Transverse colon (tissue), 4 donors: ENCODE results near the gene HPCAL1. TPM values are rescaled to one million over a fixed set of nuclear protein-coding genes. Genes with fewer than 3 reads are reported as not detected.
A peak's percentile ranks its signal among the peaks of the same experiment; 100 is the strongest.

ENCODE experiments used
- DNase-seq: peaks from one replicate; pipeline ENCODE4 v3.0.0-alpha.2; 2019
- H3K27ac ChIP-seq, 4 donors: fragments of 200-600 bp; sonication (generic); 2 replicates each; pipeline ENCODE4 v1.5.1; 2016 to 2018; ENCODE audit warnings: inconsistent platforms in 4 of 4
- H3K27me3 ChIP-seq: fragments of 200-600 bp; sonication (generic); 2 replicates; pipeline ENCODE4 v1.5.1; 2017; ENCODE audit warnings: inconsistent platforms
- H3K36me3 ChIP-seq, 4 donors: fragments of 200-600 bp; sonication (generic); 2 replicates each; pipeline ENCODE4 v1.5.1; 2017 to 2019; ENCODE audit warnings: inconsistent platforms in 4 of 4
- H3K4me1 ChIP-seq, 4 donors: fragments of 200-600 bp; sonication (generic); 2 replicates each; pipeline ENCODE4 v1.5.1; 2017 to 2020; ENCODE audit warnings: inconsistent platforms in 4 of 4
- H3K4me3 ChIP-seq, 4 donors: fragments of 200-600 bp; sonication (generic); 1 replicate in 1 of 4; 2 replicates in 3 of 4; pipeline versions ENCODE4 v1.5.1 to v1.6.1; 2017 to 2019; ENCODE audit warnings: inconsistent platforms in 4 of 4
- H3K9me3 ChIP-seq, 2 donors: fragments of 200-600 bp; sonication (generic); 2 replicates each; pipeline ENCODE4 v1.5.1; 2017 to 2019; ENCODE audit warnings: inconsistent platforms in 2 of 2
- CTCF ChIP-seq, 5 experiments: fragments of 200-600 bp in 3 of 5; fragments of 450-650 bp in 2 of 5; sonication (generic) in 3 of 5; IDR thresholded peaks; 1 replicate in 2 of 5; 2 replicates in 3 of 5; pipeline ENCODE4 v1.5.1; 2016 to 2017; ENCODE audit warnings: antibody characterized with exemption in 5 of 5, inconsistent platforms in 3 of 5, mild to moderate bottlenecking in 2 of 5, moderate library complexity in 1 of 5
- EP300 ChIP-seq: sonication (generic); formaldehyde crosslinking; IDR thresholded peaks from one replicate; pipeline ENCODE4 v1.6.1; 2017; ENCODE audit warnings: antibody characterized with exemption, low read depth
- POLR2A ChIP-seq: fragments of 450-650 bp; IDR thresholded peaks from one replicate; pipeline ENCODE4 v1.6.1; 2016; ENCODE audit warnings: antibody characterized with exemption, mild to moderate bottlenecking, moderate library complexity
- POLR2AphosphoS5 ChIP-seq, 3 donors: sonication (generic); formaldehyde crosslinking; IDR thresholded peaks; one replicate each; pipeline ENCODE4 v1.6.1; 2016; ENCODE audit warnings: antibody characterized with exemption in 3 of 3
- WGBS, 2 donors: methylation state at CpG; one replicate each; pipeline ENCODE4 v1.1.5; 2018; ENCODE audit warnings: low coverage in 1 of 2; 5-methylcytosine and 5-hydroxymethylcytosine counted together
- in situ Hi-C, 4 donors: fragments of 200-750 bp; cut with MboI; loops; one replicate each; pipeline versions ENCODE4 v1.15.0 to v1.15.1; 2017; ENCODE audit warnings: low sequenced_read_pairs in 3 of 4, low pct_ligation_motif_present in 1 of 4, low pct_unique_long_range_greater_than_20kb in 1 of 4
- intact Hi-C: fragments of 100-400 bp; cut with DNase I; formaldehyde crosslinking; loops from one replicate; pipeline ENCODE4 v1.15.1; 2023; ENCODE audit warnings: low total_unique reads
- total RNA-seq, 4 donors: library from RNA; depleted of rRNA; stranded (reverse); fragments of >200 nt; gene quantifications; one replicate each; pipeline ENCODE4 v1.1.0, GENCODE V29; 2016

HPCAL1 gene
- total RNA-seq, 4 donors from 2014 or later, result 88.9 to 221 (median 129) TPM

- TF ChIP-seq POLR2A, result no peak
- no peak for TF ChIP-seq EP300
- TF ChIP-seq CTCF (IDR thresholded peaks at IDR 0.05), result no peak
- no peak for TF ChIP-seq POLR2AphosphoS5 (IDR thresholded peaks at IDR 0.05)
- DNase-seq, result no peak
- H3K4me3 ChIP-seq, result no peak overlapping the region
- no peaks in the 10 kb centered on the region for H3K36me3 ChIP-seq
- H3K9me3 ChIP-seq, result no peaks in the 10 kb centered on the region
- peak overlapping the region in 1 of 4 donors; percentile 64 for H3K27ac ChIP-seq
- H3K4me1 ChIP-seq, result peaks cover 34 to 70% (median 63%) of the 10 kb centered on the region in 4 donors
- WGBS, 2 donors, result 49 to 75% methylated on average over 7 to 15 of the region's 15 CpGs
- intact Hi-C loops (no loop called here), in situ Hi-C loops (no loop called here)
- no peaks in the 10 kb centered on the region for H3K27me3 ChIP-seq
Observed at GRCh38 chr2:10326707-10327594, 24.2 kb downstream of the HPCAL1 start.

- in situ Hi-C loops, result no loop called here
- Histone ChIP-seq H3K4me3 (no peak overlapping the region), H3K9me3 (no peaks in the 10 kb centered on the region), H3K27ac (no peak overlapping the region), H3K27me3 (no peaks in the 10 kb centered on the region), H3K36me3 (no peaks in the 10 kb centered on the region), H3K4me1 (peaks cover 34 to 73% (median 69%) of the 10 kb centered on the region in 4 donors)
- intact Hi-C loops, result no loop called here
- 78 to 83% methylated on average over 2 to 7 of the region's 7 CpGs for WGBS, 2 donors
- peak; percentile 52 for DNase-seq
- no peak for TF ChIP-seq POLR2AphosphoS5 (IDR thresholded peaks at IDR 0.05)
- TF ChIP-seq CTCF (IDR thresholded peaks at IDR 0.05), result no peak
- TF ChIP-seq POLR2A, result no peak
- no peak for TF ChIP-seq EP300
Observed at GRCh38 chr2:10327896-10328669, 25.4 kb downstream of the HPCAL1 start.

GRCh38 chr2:10328670-10329579, 26.2 kb downstream of the HPCAL1 start:
- H3K27me3 ChIP-seq, result no peaks in the 10 kb centered on the region
- WGBS, 2 donors, result 77 to 82% methylated on average over 5 to 12 of the region's 12 CpGs

More at GRCh38 chr2:10328670-10329579, 26.2 kb downstream of the HPCAL1 start:
- peaks cover 34 to 73% (median 71%) of the 10 kb centered on the region in 4 donors for H3K4me1 ChIP-seq
- H3K4me3 ChIP-seq, result no peak overlapping the region
- H3K27ac ChIP-seq, result peak overlapping the region; percentile 47 to 70 (median 66)
- intact Hi-C loops (no loop called here), in situ Hi-C loops (no loop called here)
- no peaks in the 10 kb centered on the region for H3K36me3 ChIP-seq
- no peaks in the 10 kb centered on the region for H3K9me3 ChIP-seq
- TF ChIP-seq EP300, result no peak
- TF ChIP-seq POLR2AphosphoS5 (IDR thresholded peaks at IDR 0.05), result no peak
- no peak for TF ChIP-seq CTCF (IDR thresholded peaks at IDR 0.05)
- TF ChIP-seq POLR2A, result no peak
- no peak for DNase-seq
